Measurements from ENCODE around the gene BTC. TPM values are rescaled to one million over a fixed set of nuclear protein-coding genes. Genes with fewer than 3 reads are reported as not detected.

BTC gene
- polyA plus RNA-seq, 1 experiment, result not detected

- Histone ChIP-seq H3K4me3 (ENCODE audit: low read depth, low read length) (no peak overlapping the region), H3K27me3 (ENCODE audit: control insufficient read depth, insufficient read depth, low read length) (no peaks in the 10 kb centered on the region), H3K27ac (ENCODE audit: low read depth, low read length) (no peak overlapping the region), H3K9me3 (ENCODE audit: control insufficient read depth, insufficient read depth, low read length) (no peaks in the 10 kb centered on the region)
- ChIA-PET CTCF (no interaction called here), POLR2A (no interaction called here)
- no peak for TF ChIP-seq CTCF (IDR thresholded peaks at IDR 0.05; ENCODE audit: low read depth, low read length)
- DNase-seq (ENCODE audit: low read depth, low spot score), result no peak
Observed at GRCh38 chr4:74772783-74773182, 21.5 kb downstream of the BTC start.

GRCh38 chr4:74772106-74772505, 22.2 kb downstream of the BTC start:
- DNase-seq (ENCODE audit: low read depth, low spot score), result no peak
- Histone ChIP-seq H3K9me3 (ENCODE audit: control insufficient read depth, insufficient read depth, low read length) (no peaks in the 10 kb centered on the region), H3K27ac (ENCODE audit: low read depth, low read length) (no peak overlapping the region), H3K27me3 (ENCODE audit: control insufficient read depth, insufficient read depth, low read length) (no peaks in the 10 kb centered on the region), H3K4me3 (ENCODE audit: low read depth, low read length) (no peak overlapping the region)
- TF ChIP-seq CTCF (IDR thresholded peaks at IDR 0.05; ENCODE audit: low read depth, low read length), result no peak
- POLR2A ChIA-PET, result no interaction called here
- CTCF ChIA-PET, result no interaction called here

- ChIA-PET POLR2A (no interaction called here), CTCF (no interaction called here)
- Histone ChIP-seq H3K27ac (ENCODE audit: low read depth, low read length) (no peak overlapping the region), H3K27me3 (ENCODE audit: control insufficient read depth, insufficient read depth, low read length) (no peaks in the 10 kb centered on the region), H3K4me3 (ENCODE audit: low read depth, low read length) (no peak overlapping the region), H3K9me3 (ENCODE audit: control insufficient read depth, insufficient read depth, low read length) (no peaks in the 10 kb centered on the region)
- no peak for DNase-seq (ENCODE audit: low read depth, low spot score)
- no peak for TF ChIP-seq CTCF (IDR thresholded peaks at IDR 0.05; ENCODE audit: low read depth, low read length)
Observed at GRCh38 chr4:74770226-74770910, 24.0 kb downstream of the BTC start.

- no peak for TF ChIP-seq CTCF (IDR thresholded peaks at IDR 0.05; ENCODE audit: low read depth, low read length)
- Histone ChIP-seq H3K27ac (ENCODE audit: low read depth, low read length) (no peak overlapping the region), H3K27me3 (ENCODE audit: control insufficient read depth, insufficient read depth, low read length) (no peaks in the 10 kb centered on the region), H3K9me3 (ENCODE audit: control insufficient read depth, insufficient read depth, low read length) (no peaks in the 10 kb centered on the region), H3K4me3 (ENCODE audit: low read depth, low read length) (no peak overlapping the region)
- no peak for DNase-seq (ENCODE audit: low read depth, low spot score)
- CTCF ChIA-PET, result no interaction called here
- POLR2A ChIA-PET, result no interaction called here
Observed at GRCh38 chr4:74768857-74769525, 25.3 kb downstream of the BTC start.

GRCh38 chr4:74764119-74764518, 30.2 kb downstream of the BTC start:
- ChIA-PET POLR2A (no interaction called here), CTCF (no interaction called here)
- DNase-seq (ENCODE audit: low read depth, low spot score), result no peak
- Histone ChIP-seq H3K4me3 (ENCODE audit: low read depth, low read length) (no peak overlapping the region), H3K27ac (ENCODE audit: low read depth, low read length) (no peak overlapping the region), H3K27me3 (ENCODE audit: control insufficient read depth, insufficient read depth, low read length) (no peaks in the 10 kb centered on the region), H3K9me3 (ENCODE audit: control insufficient read depth, insufficient read depth, low read length) (no peaks in the 10 kb centered on the region)
- TF ChIP-seq CTCF (IDR thresholded peaks at IDR 0.05; ENCODE audit: low read depth, low read length), result no peak

Measured in AG04450 (cell line).